ENCODE measurements around the gene SEM1. TPM values are rescaled to one million over a fixed set of nuclear protein-coding genes. Genes with fewer than 3 reads are reported as not detected.

The SEM1 gene
- total and polyA plus RNA-seq, 2 of the 8 experiments (the other 6 are each of a cell fraction or from before 2014, with no cell fraction given), result 20.8 to 75.3 TPM

DNA sequence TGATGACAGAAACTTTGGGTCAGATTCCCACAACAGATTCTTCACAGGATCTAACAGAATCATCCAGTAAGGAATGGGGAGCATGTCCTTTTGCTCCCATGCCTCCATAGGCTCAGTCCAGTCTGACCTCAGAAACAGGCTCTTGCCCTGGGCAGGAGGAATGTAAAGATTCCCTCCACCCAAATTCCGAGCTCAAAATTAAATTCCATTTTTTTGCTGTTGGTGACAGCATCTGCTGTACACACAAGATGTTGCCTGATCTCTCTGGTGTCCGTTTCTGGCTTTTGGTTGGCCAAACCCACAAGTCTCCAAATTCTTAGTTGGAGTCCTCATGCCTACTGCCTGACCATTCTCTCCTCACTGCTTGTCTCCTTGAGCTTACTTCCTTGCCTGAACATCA, 53.7 kb downstream of the SEM1 start (continued):
- TF ChIP-seq, protein P1, sequence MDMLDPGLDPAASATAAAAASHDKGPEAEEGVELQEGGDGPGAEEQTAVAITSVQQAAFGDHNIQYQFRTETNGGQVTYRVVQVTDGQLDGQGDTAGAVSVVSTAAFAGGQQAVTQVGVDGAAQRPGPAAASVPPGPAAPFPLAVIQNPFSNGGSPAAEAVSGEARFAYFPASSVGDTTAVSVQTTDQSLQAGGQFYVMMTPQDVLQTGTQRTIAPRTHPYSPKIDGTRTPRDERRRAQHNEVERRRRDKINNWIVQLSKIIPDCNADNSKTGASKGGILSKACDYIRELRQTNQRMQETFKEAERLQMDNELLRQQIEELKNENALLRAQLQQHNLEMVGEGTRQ (IDR thresholded peaks at IDR 0.05; ENCODE audit: low read length), result no peak
- TF ChIP-seq KDM1A (IDR thresholded peaks at IDR 0.05; ENCODE audit: borderline replicate concordance, low read length) (no peak), CREB1 (IDR thresholded peaks at IDR 0.05) (no peak), JUN (IDR thresholded peaks at IDR 0.05; ENCODE audit: low read depth, low read length) (no peak), BCL11A (IDR thresholded peaks at IDR 0.05; ENCODE audit: low read depth in 2 of 2, low read length in 2 of 2) (no peak)
